ENCODE measurements around the gene CCDC3.

CCDC3 gene

GRCh38 chr10:12848439-12849173 lies 152.9 kb downstream of the CCDC3 start:
- TF ChIP-seq FOXP2 (optimal IDR thresholded peaks at IDR 0.05; ENCODE audit: borderline replicate concordance, extremely low read depth, extremely low read length, insufficient read depth) (no peak), POLR2AphosphoS5 (IDR thresholded peaks at IDR 0.05; ENCODE audit: low read depth, low read length) (no peak), TAF1 (IDR thresholded peaks at IDR 0.05; ENCODE audit: borderline replicate concordance, insufficient read depth, low read length) (no peak), SIN3A (IDR thresholded peaks at IDR 0.05; ENCODE audit: borderline replicate concordance, insufficient read depth, low read length) (no peak), REST (IDR thresholded peaks at IDR 0.05; ENCODE audit: insufficient read depth in 1 of 2, low read depth in 2 of 2, low read length in 2 of 2) (no peak)

- TF ChIP-seq SIN3A (IDR thresholded peaks at IDR 0.05; ENCODE audit: borderline replicate concordance, insufficient read depth, low read length) (no peak), POLR2AphosphoS5 (IDR thresholded peaks at IDR 0.05; ENCODE audit: low read depth, low read length) (no peak), REST (IDR thresholded peaks at IDR 0.05; ENCODE audit: insufficient read depth in 1 of 2, low read depth in 2 of 2, low read length in 2 of 2) (no peak), TAF1 (IDR thresholded peaks at IDR 0.05; ENCODE audit: borderline replicate concordance, insufficient read depth, low read length) (no peak)
These were observed 154.0 kb downstream of the CCDC3 start for GRCh38 chr10:12847361-12847975.

- TF ChIP-seq SIN3A (IDR thresholded peaks at IDR 0.05; ENCODE audit: borderline replicate concordance, insufficient read depth, low read length) (no peak), TAF1 (IDR thresholded peaks at IDR 0.05; ENCODE audit: borderline replicate concordance, insufficient read depth, low read length) (no peak), REST (IDR thresholded peaks at IDR 0.05; ENCODE audit: insufficient read depth in 1 of 2, low read depth in 2 of 2, low read length in 2 of 2) (no peak), POLR2AphosphoS5 (IDR thresholded peaks at IDR 0.05; ENCODE audit: low read depth, low read length) (no peak)
These were observed 154.8 kb downstream of the CCDC3 start for GRCh38 chr10:12846718-12847117.

Measured in PFSK-1 (cell line).